ENCODE measurements around the gene PLEKHF1. TPM values are rescaled to one million over a fixed set of nuclear protein-coding genes. Genes with fewer than 3 reads are reported as not detected.

PLEKHF1 gene
- total and polyA plus RNA-seq, 2 of the 13 experiments (the other 11 are each of a cell fraction or from before 2014, with no cell fraction given), result 2.9 to 3.8 TPM

DNA sequence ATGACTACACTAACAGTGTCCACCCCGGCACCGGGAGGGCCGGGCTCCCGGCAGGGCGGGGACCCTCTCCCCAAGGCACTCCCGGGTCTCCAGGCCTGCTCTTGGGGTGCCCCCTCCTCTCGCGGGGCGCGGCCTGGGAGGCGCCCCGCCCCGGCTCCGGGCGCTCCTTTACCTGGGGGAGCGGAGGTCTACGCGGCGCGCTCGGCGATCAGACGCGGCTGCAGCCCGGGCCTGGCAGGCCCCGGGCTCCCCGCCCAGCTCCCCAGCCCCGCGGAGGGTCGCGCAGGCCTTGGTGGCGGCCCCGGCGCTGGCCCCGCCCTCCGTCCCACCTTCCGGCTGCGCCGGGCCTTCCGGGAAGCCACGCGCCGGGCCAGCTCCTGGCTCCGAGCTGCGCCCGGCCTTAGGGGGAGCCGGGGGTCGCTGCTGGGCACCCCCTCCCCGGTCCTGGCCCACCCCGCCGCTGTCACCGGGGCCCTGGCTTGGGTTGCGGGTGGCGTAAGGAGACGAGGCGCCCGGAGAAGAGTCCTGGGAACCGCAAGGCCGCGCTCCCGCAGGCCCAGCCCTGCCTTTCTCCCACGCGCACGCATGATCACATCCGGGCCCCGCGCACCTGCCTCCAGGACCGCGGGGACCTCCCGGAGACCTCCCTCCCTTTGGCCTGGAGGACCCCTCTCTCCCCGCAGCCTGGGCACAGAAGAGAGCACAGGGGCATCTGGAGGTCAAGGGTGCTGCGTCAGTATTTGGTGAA lies 49.9 kb downstream of the PLEKHF1 start, which contains the start of gene C19orf12 (continued):
- TF ChIP-seq, protein P1, sequence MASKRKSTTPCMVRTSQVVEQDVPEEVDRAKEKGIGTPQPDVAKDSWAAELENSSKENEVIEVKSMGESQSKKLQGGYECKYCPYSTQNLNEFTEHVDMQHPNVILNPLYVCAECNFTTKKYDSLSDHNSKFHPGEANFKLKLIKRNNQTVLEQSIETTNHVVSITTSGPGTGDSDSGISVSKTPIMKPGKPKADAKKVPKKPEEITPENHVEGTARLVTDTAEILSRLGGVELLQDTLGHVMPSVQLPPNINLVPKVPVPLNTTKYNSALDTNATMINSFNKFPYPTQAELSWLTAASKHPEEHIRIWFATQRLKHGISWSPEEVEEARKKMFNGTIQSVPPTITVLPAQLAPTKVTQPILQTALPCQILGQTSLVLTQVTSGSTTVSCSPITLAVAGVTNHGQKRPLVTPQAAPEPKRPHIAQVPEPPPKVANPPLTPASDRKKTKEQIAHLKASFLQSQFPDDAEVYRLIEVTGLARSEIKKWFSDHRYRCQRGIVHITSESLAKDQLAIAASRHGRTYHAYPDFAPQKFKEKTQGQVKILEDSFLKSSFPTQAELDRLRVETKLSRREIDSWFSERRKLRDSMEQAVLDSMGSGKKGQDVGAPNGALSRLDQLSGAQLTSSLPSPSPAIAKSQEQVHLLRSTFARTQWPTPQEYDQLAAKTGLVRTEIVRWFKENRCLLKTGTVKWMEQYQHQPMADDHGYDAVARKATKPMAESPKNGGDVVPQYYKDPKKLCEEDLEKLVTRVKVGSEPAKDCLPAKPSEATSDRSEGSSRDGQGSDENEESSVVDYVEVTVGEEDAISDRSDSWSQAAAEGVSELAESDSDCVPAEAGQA (IDR thresholded peaks at IDR 0.05; ENCODE audit: low read depth), result no peak
- TF ChIP-seq, protein P1 (CRISPR knock-in tag; IDR thresholded peaks at IDR 0.05; ENCODE audit: borderline replicate concordance), result peak; percentile 87
- TF ChIP-seq ZNF567 (CRISPR knock-in tag; IDR thresholded peaks at IDR 0.05; ENCODE audit: borderline replicate concordance), result no peak
- no peak for TF ChIP-seq ZNF850 (CRISPR knock-in tag; conservative IDR thresholded peaks at IDR 0.05)
- no peak for TF ChIP-seq CC2D1A (CRISPR knock-in tag; IDR thresholded peaks at IDR 0.05)
- TF ChIP-seq, protein P2, sequence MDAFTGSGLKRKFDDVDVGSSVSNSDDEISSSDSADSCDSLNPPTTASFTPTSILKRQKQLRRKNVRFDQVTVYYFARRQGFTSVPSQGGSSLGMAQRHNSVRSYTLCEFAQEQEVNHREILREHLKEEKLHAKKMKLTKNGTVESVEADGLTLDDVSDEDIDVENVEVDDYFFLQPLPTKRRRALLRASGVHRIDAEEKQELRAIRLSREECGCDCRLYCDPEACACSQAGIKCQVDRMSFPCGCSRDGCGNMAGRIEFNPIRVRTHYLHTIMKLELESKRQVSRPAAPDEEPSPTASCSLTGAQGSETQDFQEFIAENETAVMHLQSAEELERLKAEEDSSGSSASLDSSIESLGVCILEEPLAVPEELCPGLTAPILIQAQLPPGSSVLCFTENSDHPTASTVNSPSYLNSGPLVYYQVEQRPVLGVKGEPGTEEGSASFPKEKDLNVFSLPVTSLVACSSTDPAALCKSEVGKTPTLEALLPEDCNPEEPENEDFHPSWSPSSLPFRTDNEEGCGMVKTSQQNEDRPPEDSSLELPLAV (CRISPR knock-in tag; conservative IDR thresholded peaks at IDR 0.05; ENCODE audit: low read depth), result no peak
- no peak for TF ChIP-seq NBN (conservative IDR thresholded peaks at IDR 0.05)
- TF ChIP-seq NCOR1 (IDR thresholded peaks at IDR 0.05; ENCODE audit: borderline replicate concordance, low read length), result no peak
- TF ChIP-seq, protein P3, sequence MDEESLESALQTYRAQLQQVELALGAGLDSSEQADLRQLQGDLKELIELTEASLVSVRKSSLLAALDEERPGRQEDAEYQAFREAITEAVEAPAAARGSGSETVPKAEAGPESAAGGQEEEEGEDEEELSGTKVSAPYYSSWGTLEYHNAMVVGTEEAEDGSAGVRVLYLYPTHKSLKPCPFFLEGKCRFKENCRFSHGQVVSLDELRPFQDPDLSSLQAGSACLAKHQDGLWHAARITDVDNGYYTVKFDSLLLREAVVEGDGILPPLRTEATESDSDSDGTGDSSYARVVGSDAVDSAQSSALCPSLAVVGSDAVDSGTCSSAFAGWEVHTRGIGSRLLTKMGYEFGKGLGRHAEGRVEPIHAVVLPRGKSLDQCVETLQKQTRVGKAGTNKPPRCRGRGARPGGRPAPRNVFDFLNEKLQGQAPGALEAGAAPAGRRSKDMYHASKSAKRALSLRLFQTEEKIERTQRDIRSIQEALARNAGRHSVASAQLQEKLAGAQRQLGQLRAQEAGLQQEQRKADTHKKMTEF (CRISPR knock-in tag; IDR thresholded peaks at IDR 0.05), result peak; percentile 75; the same call in 1 of the 2 replicates
- TF ChIP-seq JARID2 (CRISPR knock-in tag; IDR thresholded peaks at IDR 0.05; ENCODE audit: insufficient replicate concordance), result no peak
- no peak for TF ChIP-seq ZNF121 (CRISPR knock-in tag; IDR thresholded peaks at IDR 0.05)
- TF ChIP-seq TP53 (CRISPR knock-in tag; conservative IDR thresholded peaks at IDR 0.05), result no peak
- no peak for TF ChIP-seq FOXJ3 (CRISPR knock-in tag; IDR thresholded peaks at IDR 0.05; ENCODE audit: borderline replicate concordance)
- peak; percentile 94; the same call in 1 of the 2 replicates for TF ChIP-seq YEATS4 (CRISPR knock-in tag; IDR thresholded peaks at IDR 0.05; ENCODE audit: borderline replicate concordance)
- 0 out of 2 replicates have a peak, but pooled peaks have one; percentile 47 for TF ChIP-seq ZNF761 (CRISPR knock-in tag; conservative IDR thresholded peaks at IDR 0.05)
- TF ChIP-seq HMG20A (CRISPR knock-in tag; IDR thresholded peaks at IDR 0.05; ENCODE audit: borderline replicate concordance), result no peak
- no peak for TF ChIP-seq ZFYVE20 (CRISPR knock-in tag; IDR thresholded peaks at IDR 0.05; ENCODE audit: borderline replicate concordance, low read depth)
- no peak for TF ChIP-seq ZNF556 (CRISPR knock-in tag; IDR thresholded peaks at IDR 0.05; ENCODE audit: borderline replicate concordance)
- peak; percentile 67; the same call in 1 of the 2 replicates for TF ChIP-seq ZSCAN21 (CRISPR knock-in tag; IDR thresholded peaks at IDR 0.05; ENCODE audit: borderline replicate concordance)
